Choroid plexus epithelial cell (primary cell): Measurements from ENCODE around the gene DLEC1.

ENCODE experiments used
- DNase-seq: peaks from one replicate; pipeline ENCODE4 v3.0.0-alpha.2; 2010; ENCODE audit warnings: low read depth
- H3K4me3 ChIP-seq: 2 replicates; pipeline ENCODE4 v1.5.1; 2011; ENCODE audit warnings: low read depth, mild to moderate bottlenecking, control low read depth, low read length, moderate library complexity
- TF ChIP-seq, protein P1 (sequence below): conservative IDR thresholded peaks from 2 replicates; pipeline ENCODE4 v1.5.1; 2011; ENCODE audit warnings: low read depth, mild to moderate bottlenecking, control low read depth, inconsistent platforms, low read length, moderate library complexity

The DLEC1 gene

DNA sequence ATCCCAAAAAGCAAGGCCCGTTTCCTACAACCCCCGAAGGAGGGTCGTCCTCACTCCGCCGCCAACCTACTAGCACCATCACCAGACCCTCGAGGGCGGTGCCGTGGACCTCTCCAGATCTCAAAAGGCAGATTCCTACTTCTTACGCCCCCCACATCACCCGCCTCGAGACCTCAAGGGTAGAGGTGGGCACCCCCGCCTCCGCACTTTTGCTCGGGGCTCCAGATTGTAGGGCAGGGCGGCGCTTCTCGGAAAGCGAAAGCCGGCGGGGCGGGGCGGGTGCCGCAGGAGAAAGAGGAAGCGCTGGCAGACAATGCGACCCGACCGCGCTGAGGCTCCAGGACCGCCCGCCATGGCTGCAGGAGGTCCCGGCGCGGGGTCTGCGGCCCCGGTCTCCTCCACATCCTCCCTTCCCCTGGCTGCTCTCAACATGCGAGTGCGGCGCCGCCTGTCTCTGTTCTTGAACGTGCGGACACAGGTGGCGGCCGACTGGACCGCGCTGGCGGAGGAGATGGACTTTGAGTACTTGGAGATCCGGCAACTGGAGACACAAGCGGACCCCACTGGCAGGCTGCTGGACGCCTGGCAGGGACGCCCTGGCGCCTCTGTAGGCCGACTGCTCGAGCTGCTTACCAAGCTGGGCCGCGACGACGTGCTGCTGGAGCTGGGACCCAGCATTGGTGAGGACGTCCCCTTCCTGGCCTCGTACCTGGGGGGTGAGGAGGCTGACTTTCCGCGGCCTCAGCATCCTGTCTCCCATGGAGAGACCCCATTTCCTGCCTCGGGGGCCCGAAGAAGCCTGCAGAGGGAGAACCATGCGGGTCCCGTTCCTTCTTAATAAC is 99.6 kb downstream of the DLEC1 start, which contains the start of gene MYD88:
TSS of gene MYD88 (plus strand) at position 313 of the 842 bp plus-strand sequence. CDS start at position 353, 40 bp downstream.
- peak; percentile 59 for DNase-seq
- H3K4me3 ChIP-seq: peak within 1 kb of the TSS; percentile 90
- TF ChIP-seq, protein P1, sequence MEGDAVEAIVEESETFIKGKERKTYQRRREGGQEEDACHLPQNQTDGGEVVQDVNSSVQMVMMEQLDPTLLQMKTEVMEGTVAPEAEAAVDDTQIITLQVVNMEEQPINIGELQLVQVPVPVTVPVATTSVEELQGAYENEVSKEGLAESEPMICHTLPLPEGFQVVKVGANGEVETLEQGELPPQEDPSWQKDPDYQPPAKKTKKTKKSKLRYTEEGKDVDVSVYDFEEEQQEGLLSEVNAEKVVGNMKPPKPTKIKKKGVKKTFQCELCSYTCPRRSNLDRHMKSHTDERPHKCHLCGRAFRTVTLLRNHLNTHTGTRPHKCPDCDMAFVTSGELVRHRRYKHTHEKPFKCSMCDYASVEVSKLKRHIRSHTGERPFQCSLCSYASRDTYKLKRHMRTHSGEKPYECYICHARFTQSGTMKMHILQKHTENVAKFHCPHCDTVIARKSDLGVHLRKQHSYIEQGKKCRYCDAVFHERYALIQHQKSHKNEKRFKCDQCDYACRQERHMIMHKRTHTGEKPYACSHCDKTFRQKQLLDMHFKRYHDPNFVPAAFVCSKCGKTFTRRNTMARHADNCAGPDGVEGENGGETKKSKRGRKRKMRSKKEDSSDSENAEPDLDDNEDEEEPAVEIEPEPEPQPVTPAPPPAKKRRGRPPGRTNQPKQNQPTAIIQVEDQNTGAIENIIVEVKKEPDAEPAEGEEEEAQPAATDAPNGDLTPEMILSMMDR: peak; percentile 25

DNA sequence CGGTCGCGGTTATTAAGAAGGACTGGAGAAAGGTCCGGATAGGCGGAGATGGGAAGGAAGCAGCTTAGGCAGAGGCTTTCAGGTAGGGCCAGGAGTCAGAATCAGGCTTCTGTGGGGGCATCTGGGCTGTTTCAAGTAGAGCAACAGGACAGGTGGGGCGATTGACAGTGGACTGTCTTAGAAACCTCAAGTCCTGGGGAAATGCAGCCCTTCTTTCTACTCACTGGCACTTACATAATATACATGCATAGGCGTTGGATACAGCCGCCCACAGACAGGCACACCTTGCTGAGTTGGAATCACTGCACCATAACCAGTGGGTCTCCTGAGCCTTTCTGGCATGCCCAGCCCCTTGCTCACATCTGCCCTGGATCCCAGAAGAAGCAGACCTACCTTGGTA is 100.2 kb downstream of the DLEC1 start:
- DNase-seq: peak; percentile 25
- peak overlapping the region; percentile 90 for H3K4me3 ChIP-seq
- TF ChIP-seq, protein P1: no peak

GRCh38 chr3:38139652-38140051 is 100.6 kb downstream of the DLEC1 start:
- no peak for DNase-seq
- H3K4me3 ChIP-seq: peak overlapping the region; percentile 90
- TF ChIP-seq, protein P1: no peak

DNA sequence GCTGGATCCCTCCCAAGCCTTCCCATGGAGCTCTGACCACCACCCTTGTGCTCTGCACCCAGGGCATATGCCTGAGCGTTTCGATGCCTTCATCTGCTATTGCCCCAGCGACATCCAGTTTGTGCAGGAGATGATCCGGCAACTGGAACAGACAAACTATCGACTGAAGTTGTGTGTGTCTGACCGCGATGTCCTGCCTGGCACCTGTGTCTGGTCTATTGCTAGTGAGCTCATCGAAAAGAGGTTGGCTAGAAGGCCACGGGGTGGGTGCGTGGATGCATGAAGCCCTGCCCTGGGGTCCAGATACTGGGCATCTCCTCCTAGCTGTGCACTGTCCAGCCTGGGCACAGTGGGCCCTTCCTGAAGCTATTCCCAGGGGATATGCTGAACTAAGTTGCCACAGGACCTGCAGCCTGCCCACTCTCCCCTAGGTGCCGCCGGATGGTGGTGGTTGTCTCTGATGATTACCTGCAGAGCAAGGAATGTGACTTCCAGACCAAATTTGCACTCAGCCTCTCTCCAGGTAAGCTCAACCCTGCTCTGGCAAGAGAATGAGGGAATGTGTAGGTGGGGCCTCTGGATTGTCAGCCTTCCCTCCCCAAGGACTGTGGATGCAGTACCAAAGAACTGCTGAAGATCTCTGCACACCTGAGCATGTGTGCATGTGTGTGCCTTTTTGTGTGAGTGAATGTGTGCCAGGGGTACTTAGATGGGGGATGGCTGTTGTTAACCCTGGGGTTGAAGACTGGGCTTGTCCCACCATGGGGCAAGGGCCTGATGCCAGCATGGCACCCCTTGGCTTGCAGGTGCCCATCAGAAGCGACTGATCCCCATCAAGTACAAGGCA is 101.5 kb downstream of the DLEC1 start:
- DNase-seq: no peak
- TF ChIP-seq, protein P1: no peak
- no peak overlapping the region for H3K4me3 ChIP-seq

- DNase-seq: no peak
- no peak overlapping the region for H3K4me3 ChIP-seq
- TF ChIP-seq, protein P1: no peak
These were observed 102.4 kb downstream of the DLEC1 start for GRCh38 chr3:38141173-38141951.

DNA sequence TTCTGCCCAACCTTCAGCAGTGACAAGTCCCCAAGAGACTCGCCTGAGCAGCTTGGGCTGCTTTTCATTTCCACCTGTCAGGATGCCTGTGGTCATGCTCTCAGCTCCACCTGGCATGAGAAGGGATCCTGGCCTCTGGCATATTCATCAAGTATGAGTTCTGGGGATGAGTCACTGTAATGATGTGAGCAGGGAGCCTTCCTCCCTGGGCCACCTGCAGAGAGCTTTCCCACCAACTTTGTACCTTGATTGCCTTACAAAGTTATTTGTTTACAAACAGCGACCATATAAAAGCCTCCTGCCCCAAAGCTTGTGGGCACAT is 102.9 kb downstream of the DLEC1 start:
- no peak for DNase-seq
- H3K4me3 ChIP-seq: no peak overlapping the region
- TF ChIP-seq, protein P1: no peak
